Skin epidermis (tissue), 12 donors: Measurements from ENCODE around the gene FBL.
"Not testable (repeated sequence)": the region's sequence is repeated elsewhere in the genome, so short reads cannot be mapped to it uniquely, and the experiment has no call there.

ENCODE experiments used
- H3K27ac ChIP-seq, 21 experiments: fragments of 200-600 bp; sonication (generic) in 11 of 21; one replicate each; pipeline ENCODE4 v1.5.0; 2020; ENCODE audit warnings: mild to moderate bottlenecking in 3 of 21, inconsistent platforms in 2 of 21, moderate library complexity in 2 of 21
- H3K4me3 ChIP-seq, 7 experiments: fragments of 200-600 bp; sonication (generic) in 2 of 7; one replicate each; pipeline ENCODE4 v1.5.0; 2020; ENCODE audit warnings: inconsistent platforms in 2 of 7, mild to moderate bottlenecking in 2 of 7, moderate library complexity in 1 of 7

FBL gene

GRCh38 chr19:39845933-39846677, at the start of gene FBL:
FBL (minus strand) TSS chr19:39846379; CDS start chr19:39846300, 79 bp downstream.
- Histone ChIP-seq H3K4me3 (peak within 1 kb of the TSS; percentile 59 to 94 (median 80)), H3K27ac (peak within 1 kb of the TSS in 20 of 21 experiments; percentile 45 to 94 (median 88))

- not testable (repeated sequence) for H3K27ac ChIP-seq, H3K4me3 ChIP-seq
Observed at GRCh38 chr19:39895096-39895495, 48.9 kb upstream of the FBL start.

GRCh38 chr19:39894236-39894606, 48.0 kb upstream of the FBL start:
- not testable (repeated sequence) for H3K27ac ChIP-seq, H3K4me3 ChIP-seq

GRCh38 chr19:39893366-39894235, 47.4 kb upstream of the FBL start:
- peak overlapping the region in 1 of 21 experiments; percentile 51 for H3K27ac ChIP-seq
- H3K4me3 ChIP-seq = not testable (repeated sequence)

GRCh38 chr19:39892506-39892902, 46.3 kb upstream of the FBL start:
- H3K27ac ChIP-seq, H3K4me3 ChIP-seq: not testable (repeated sequence)

- H3K27ac ChIP-seq = not testable (repeated sequence)
Observed at GRCh38 chr19:39891660-39892505, 45.7 kb upstream of the FBL start.

GRCh38 chr19:39890755-39891551, 44.8 kb upstream of the FBL start:
- Histone ChIP-seq H3K27ac (no peak overlapping the region), H3K4me3 (no peak overlapping the region)

More at GRCh38 chr19:39891660-39892505, 45.7 kb upstream of the FBL start:
- H3K4me3 ChIP-seq = not testable (repeated sequence)

- H3K27ac ChIP-seq, H3K4me3 ChIP-seq: not testable (repeated sequence)
Observed at GRCh38 chr19:39889872-39890754, 43.9 kb upstream of the FBL start.

GRCh38 chr19:39887456-39887951, 41.3 kb upstream of the FBL start:
- not testable (repeated sequence) for H3K4me3 ChIP-seq, H3K27ac ChIP-seq

- H3K4me3 ChIP-seq, H3K27ac ChIP-seq: not testable (repeated sequence)
Observed at GRCh38 chr19:39885821-39886554, 39.8 kb upstream of the FBL start.

GRCh38 chr19:39884721-39885120, 38.5 kb upstream of the FBL start:
- not testable (repeated sequence) for H3K27ac ChIP-seq, H3K4me3 ChIP-seq

- not testable (repeated sequence) for H3K27ac ChIP-seq, H3K4me3 ChIP-seq
Observed at GRCh38 chr19:39882645-39883044, 36.5 kb upstream of the FBL start.

GRCh38 chr19:39881495-39882110, 35.4 kb upstream of the FBL start:
- H3K4me3 ChIP-seq, H3K27ac ChIP-seq: not testable (repeated sequence)

- not testable (repeated sequence) for H3K4me3 ChIP-seq, H3K27ac ChIP-seq
Observed at GRCh38 chr19:39880241-39880640, 34.1 kb upstream of the FBL start.

- not testable (repeated sequence) for H3K4me3 ChIP-seq, H3K27ac ChIP-seq
Observed at GRCh38 chr19:39879796-39880195, 33.6 kb upstream of the FBL start.

GRCh38 chr19:39878866-39879265, 32.7 kb upstream of the FBL start:
- H3K4me3 ChIP-seq = not testable (repeated sequence)

GRCh38 chr19:39878398-39878797, 32.2 kb upstream of the FBL start:
- H3K27ac ChIP-seq = no peak overlapping the region
- H3K4me3 ChIP-seq = no peak overlapping the region

More at GRCh38 chr19:39878866-39879265, 32.7 kb upstream of the FBL start:
- not testable (repeated sequence) for H3K27ac ChIP-seq
